Measurements from ENCODE around the gene SCGN. TPM values are rescaled to one million over a fixed set of nuclear protein-coding genes. Genes with fewer than 3 reads are reported as not detected.

SCGN gene
- polyA plus RNA-seq, 3 donors = not detected

DNA sequence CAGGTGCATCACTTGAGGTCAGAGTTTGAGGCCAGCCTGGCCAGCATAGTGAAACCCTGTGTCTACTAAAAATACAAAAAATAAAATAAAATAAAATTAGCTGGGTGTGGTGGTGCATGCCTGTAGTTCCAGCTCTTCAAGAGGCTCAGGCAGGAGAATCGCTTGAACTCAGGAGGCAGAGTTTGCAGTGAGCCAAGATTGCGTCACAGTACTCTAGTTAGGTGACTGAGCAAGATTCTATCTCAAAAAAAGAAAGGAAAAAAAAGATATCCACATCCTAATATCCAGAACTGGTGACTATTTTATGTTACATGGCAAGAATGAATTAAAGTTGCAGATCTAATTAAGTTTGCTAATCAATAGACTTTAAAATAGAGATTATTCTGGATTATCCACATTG is 32.5 kb downstream of the SCGN start:
- DNase-seq = no peak
- WGBS (ENCODE audit: insufficient coverage) = no CpG with 5 or more reads among the region's 2 CpGs
- H3K4me1 ChIP-seq (ENCODE audit: control insufficient read depth in 1 of 2, insufficient read depth in 2 of 2, low read length in 2 of 2) = no peaks in the 10 kb centered on the region
- Mint-ChIP-seq H3K4me1 (no peaks in the 10 kb centered on the region), H3K27me3 (ENCODE audit: low read depth in 3 of 3) (peaks cover 2 to 11% (median 2%) of the 10 kb centered on the region in 3 donors), H3K36me3 (no peaks in the 10 kb centered on the region), H3K4me3 (no peak overlapping the region), H3K27ac (no peak overlapping the region), H3K9me3 (no peaks in the 10 kb centered on the region)
- H3K27me3 ChIP-seq (ENCODE audit: control insufficient read depth in 2 of 2, insufficient read depth in 2 of 2, low read length in 2 of 2) = no peaks in the 10 kb centered on the region
- H3K4me3 ChIP-seq (replicated peaks in 1 of 3; ENCODE audit: low read depth in 2 of 3, low read length in 3 of 3) = no peak overlapping the region
- no peak overlapping the region for H2AFZ ChIP-seq (ENCODE audit: insufficient read depth, low read depth, low read length, poor library complexity, severe bottlenecking)
- intact Hi-C loops (cut with micrococcal nuclease) = no loop called here
- no peak overlapping the region for H3K27ac ChIP-seq (ENCODE audit: low read depth in 1 of 2, low read length in 2 of 2)
- no peaks in the 10 kb centered on the region for H3K79me2 ChIP-seq (ENCODE audit: insufficient read depth, low read length)
- H3K9me3 ChIP-seq (replicated peaks in 1 of 2; ENCODE audit: control insufficient read depth in 1 of 2, insufficient read depth in 1 of 2, low read length in 2 of 2) = no peaks in the 10 kb centered on the region
- no peaks in the 10 kb centered on the region for H3K36me3 ChIP-seq (replicated peaks in 1 of 2; ENCODE audit: control insufficient read depth in 1 of 2, insufficient read depth in 2 of 2, low read length in 2 of 2)
- H3K9ac ChIP-seq (ENCODE audit: insufficient read depth, low read length, poor library complexity, severe bottlenecking) = no peak overlapping the region
- no peak overlapping the region for H3K4me2 ChIP-seq (replicated peaks; ENCODE audit: extremely low read depth, low read length, poor library complexity, severe bottlenecking)
- no peak for TF ChIP-seq CTCF (IDR thresholded peaks at IDR 0.05)
- H4K20me1 ChIP-seq (ENCODE audit: insufficient read depth, low read length) = no peaks in the 10 kb centered on the region

GRCh38 chr6:25685251-25685650 is 33.2 kb downstream of the SCGN start:
- TF ChIP-seq CTCF (IDR thresholded peaks at IDR 0.05) = no peak
- Histone ChIP-seq H4K20me1 (ENCODE audit: insufficient read depth, low read length) (no peaks in the 10 kb centered on the region), H3K36me3 (replicated peaks in 1 of 2; ENCODE audit: control insufficient read depth in 1 of 2, insufficient read depth in 2 of 2, low read length in 2 of 2) (no peaks in the 10 kb centered on the region), H3K79me2 (ENCODE audit: insufficient read depth, low read length) (no peaks in the 10 kb centered on the region), H3K9me3 (replicated peaks in 1 of 2; ENCODE audit: control insufficient read depth in 1 of 2, insufficient read depth in 1 of 2, low read length in 2 of 2) (no peaks in the 10 kb centered on the region), H3K9ac (ENCODE audit: insufficient read depth, low read length, poor library complexity, severe bottlenecking) (no peak overlapping the region), H2AFZ (ENCODE audit: insufficient read depth, low read depth, low read length, poor library complexity, severe bottlenecking) (no peak overlapping the region), H3K27me3 (ENCODE audit: control insufficient read depth in 2 of 2, insufficient read depth in 2 of 2, low read length in 2 of 2) (no peaks in the 10 kb centered on the region), H3K27ac (ENCODE audit: low read depth in 1 of 2, low read length in 2 of 2) (no peak overlapping the region), H3K4me1 (ENCODE audit: control insufficient read depth in 1 of 2, insufficient read depth in 2 of 2, low read length in 2 of 2) (no peaks in the 10 kb centered on the region), H3K4me2 (replicated peaks; ENCODE audit: extremely low read depth, low read length, poor library complexity, severe bottlenecking) (no peak overlapping the region), H3K4me3 (replicated peaks in 1 of 3; ENCODE audit: low read depth in 2 of 3, low read length in 3 of 3) (no peak overlapping the region)
- H3K36me3 Mint-ChIP-seq = no peaks in the 10 kb centered on the region
- H3K4me3 Mint-ChIP-seq = no peak overlapping the region
- no peak for DNase-seq
- no peaks in the 10 kb centered on the region for H3K9me3 Mint-ChIP-seq
- peaks cover 2 to 12% (median 3%) of the 10 kb centered on the region in 3 donors for H3K27me3 Mint-ChIP-seq (ENCODE audit: low read depth in 3 of 3)
- no peak overlapping the region for H3K27ac Mint-ChIP-seq
- no CpG with 5 or more reads among the region's 1 CpG for WGBS (ENCODE audit: insufficient coverage)
- intact Hi-C loops (cut with micrococcal nuclease) = no loop called here
- H3K4me1 Mint-ChIP-seq = no peaks in the 10 kb centered on the region

All from CD14-positive monocyte (primary cell).